LNCAP (cell line): Measurements from ENCODE around the gene HDAC4.

Source experiments
- TF ChIP-seq, protein P1 (sequence below): fragments of 450-650 bp; IDR thresholded peaks from 2 replicates; pipeline ENCODE4 v1.5.1; 2017; ENCODE audit warnings: mild to moderate bottlenecking

Gene HDAC4

DNA sequence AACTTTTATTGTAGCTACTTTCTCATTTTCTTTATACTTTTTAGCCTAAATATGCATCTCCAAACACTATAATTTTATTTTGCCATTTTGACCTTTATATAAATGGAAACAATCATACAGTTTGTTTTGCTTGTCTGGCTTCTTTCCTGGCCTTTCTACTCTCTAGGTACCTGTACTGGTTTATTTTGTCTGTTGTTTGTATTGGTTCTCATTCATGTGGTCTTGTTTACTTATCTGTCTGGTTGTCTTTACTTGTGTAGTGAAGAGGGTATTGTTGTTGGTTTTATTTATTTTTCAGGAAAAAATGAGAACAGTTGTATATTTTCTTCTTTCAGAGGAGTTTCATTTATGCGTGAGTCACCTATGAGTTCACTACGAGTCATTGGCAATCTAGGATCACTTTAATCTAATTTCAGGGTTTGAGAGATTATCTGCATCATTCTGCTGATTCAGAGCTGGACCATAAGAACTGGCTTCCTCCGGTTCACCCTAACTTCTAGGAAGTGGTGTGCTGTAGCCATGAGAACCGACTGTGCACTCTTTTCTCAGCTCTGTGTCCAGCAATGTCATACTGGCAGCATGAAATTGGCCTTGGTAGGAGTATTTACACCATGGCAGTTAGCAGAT, 33.1 kb upstream of the HDAC4 start:
- TF ChIP-seq, protein P1, sequence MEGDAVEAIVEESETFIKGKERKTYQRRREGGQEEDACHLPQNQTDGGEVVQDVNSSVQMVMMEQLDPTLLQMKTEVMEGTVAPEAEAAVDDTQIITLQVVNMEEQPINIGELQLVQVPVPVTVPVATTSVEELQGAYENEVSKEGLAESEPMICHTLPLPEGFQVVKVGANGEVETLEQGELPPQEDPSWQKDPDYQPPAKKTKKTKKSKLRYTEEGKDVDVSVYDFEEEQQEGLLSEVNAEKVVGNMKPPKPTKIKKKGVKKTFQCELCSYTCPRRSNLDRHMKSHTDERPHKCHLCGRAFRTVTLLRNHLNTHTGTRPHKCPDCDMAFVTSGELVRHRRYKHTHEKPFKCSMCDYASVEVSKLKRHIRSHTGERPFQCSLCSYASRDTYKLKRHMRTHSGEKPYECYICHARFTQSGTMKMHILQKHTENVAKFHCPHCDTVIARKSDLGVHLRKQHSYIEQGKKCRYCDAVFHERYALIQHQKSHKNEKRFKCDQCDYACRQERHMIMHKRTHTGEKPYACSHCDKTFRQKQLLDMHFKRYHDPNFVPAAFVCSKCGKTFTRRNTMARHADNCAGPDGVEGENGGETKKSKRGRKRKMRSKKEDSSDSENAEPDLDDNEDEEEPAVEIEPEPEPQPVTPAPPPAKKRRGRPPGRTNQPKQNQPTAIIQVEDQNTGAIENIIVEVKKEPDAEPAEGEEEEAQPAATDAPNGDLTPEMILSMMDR = no peak

DNA sequence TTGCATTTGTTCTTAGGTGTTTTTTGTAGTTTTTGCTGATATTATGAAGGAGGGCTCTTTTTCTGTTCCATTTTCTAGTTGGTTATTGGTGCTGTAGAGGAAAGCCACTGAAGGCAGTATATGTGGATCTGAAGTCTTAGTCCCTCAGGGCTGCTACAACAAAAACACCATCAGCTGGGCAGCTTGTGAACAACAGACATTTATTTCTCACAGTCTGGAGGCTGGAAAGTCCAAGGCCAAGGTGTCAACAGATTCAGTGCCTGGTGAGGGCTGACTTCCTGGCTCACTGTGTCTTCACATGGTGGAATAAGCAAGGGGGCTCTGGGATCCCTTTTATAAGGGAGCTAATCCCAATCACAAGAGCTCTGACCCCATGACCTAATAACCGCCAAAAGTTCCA, 31.4 kb upstream of the HDAC4 start:
- TF ChIP-seq, protein P1 = no peak

DNA sequence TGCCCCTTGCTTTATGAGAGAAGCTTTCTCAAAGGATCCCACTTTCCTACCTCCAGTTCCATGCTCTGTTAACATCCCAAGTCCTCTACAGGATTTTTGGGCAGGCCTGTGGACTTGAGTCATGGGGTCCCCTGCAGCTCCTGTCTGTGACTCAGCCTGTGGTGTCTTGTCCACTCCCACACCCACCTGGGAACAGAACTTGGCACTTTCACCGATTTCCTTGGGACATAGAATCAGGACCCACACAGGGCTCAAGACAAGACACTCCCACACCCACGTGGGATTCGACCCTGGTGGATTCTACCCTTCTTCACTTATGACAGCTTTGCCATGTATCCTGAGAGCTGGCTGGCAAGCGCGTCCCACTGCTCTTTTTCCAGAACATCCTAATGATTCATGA, 30.7 kb upstream of the HDAC4 start:
- TF ChIP-seq, protein P1 = no peak

DNA sequence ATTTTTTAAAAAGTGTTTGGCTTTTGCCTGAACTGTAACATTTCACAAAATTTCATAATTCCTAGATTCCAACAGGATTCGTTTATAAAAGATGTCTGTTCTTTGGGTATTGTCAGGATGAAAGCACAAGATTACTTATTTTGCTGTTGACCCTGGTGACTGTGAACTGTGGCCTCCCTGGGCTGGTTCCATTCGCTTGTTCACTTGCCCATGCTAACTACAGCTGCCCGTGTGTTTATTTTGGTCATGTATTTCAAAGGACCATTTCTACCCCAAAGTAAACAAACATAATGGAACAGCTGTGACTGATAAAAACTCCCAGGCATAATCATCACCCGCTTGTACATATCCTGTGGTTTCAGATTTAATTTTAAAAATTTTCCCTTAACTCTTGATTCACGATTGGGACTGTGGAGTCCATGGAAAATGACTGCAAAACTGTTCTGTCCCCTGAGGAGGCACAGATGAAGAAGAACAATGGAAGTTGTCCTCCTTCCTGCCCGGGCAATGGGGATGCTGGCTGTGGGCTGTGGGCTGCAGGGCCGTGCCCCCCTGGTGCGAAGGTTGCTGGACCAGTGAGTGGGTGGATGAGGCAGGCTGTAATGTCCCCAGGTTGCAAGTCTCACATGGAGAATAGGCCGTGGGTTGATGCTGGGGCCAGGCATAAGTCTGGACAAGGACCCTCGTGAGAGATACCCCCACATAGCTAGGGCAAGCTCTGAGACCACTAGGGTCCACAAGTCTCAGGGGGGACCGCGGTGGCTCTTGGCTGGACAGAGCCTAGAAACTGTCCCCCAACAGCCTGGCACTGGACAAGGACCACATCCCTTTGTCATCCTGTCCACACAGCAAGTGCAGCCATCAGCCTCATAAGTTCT, 28.9 kb upstream of the HDAC4 start:
- TF ChIP-seq, protein P1 = no peak

DNA sequence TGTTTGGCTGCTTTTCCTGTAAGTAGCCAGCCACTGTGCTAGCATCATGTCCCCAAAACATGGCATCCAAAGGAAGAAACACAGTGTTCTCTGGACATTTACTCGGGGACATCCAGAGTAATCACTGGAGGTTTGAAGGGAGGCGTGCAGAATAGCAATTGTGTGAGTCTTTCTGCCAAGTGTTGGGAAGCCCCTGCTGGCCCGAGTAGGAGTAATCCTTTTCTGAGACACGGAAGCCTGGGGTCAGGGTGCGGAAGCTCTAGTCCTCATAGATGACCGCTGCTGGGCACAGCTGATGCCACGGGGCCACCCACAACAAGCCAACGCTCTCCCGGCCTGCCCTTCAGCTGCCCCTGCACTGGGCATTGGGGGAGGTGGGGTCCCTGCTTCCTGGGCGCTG, 24.8 kb upstream of the HDAC4 start:
- TF ChIP-seq, protein P1 = no peak

DNA sequence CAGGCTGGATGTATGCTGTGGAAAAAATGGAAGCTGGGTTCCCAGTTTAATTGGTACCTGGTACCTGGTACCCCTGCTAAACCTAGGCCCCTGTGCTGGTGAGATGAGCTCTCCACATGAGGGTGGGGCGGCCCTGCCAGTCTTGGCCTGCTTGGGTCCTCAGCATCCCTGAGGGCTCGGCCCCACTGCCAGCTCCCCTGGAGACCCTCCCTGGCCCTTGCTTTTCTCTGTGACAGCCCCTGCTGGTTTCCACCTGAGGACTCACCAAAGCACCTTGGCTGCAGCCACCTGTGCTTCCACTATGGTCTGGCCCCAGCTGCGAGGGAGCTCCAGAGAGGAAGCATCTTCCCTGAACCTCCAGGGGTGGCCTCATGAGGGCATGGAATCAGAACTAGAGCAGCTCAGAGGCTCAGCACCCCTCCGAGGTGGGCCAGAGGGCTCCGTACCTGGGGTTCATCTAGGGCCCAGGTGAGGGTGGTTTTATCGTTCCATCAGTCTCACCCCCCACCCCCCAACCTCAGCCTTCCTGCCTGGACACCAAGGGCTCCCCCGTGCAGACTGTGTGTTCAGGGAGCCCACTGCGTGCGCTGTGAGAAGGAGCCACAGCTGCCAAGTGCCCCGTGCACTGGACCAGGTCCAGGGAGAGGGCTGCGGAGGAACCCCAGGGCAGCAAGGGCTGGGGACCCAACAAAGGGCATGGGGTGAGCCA, 23.7 kb upstream of the HDAC4 start:
- TF ChIP-seq, protein P1 = no peak

DNA sequence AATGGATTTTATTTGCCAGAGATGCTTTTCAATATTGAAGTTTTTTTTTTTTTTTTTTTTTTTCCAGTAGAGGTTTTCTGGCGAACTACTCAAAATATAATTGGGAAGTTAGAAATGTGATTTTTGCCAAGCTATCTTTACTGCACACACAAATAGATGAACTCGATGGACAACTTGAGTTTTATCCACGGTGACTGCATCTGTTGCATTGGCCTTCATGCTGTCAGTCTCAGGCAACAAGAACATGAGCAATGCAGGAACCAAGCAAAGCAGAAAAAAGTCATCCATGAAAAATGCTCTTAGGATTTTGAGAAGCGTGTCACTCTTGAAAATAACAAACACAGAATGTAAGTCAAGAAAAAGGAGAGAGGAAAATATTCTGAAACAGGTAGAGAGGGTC, 22.7 kb upstream of the HDAC4 start:
- TF ChIP-seq, protein P1 = no peak
